WTC11 (cell line): ENCODE results near the gene EFS. TPM values are rescaled to one million over a fixed set of nuclear protein-coding genes. Genes with fewer than 3 reads are reported as not detected.

ENCODE experiments used
- ATAC-seq: fragments of 200-7000 bp; cut with Tn5 transposase; 2 replicates; pipeline ENCODE4 v1.10.0; 2021; ENCODE audit warnings: mild to moderate bottlenecking, moderate library complexity
- CTCF ChIA-PET: fragments of 300-600 bp; sonication (Branson Sonifier 250); formaldehyde crosslinking; loops from one replicate; lab custom pipeline; 2021; ENCODE audit warnings: antibody characterized with exemption; lab: Charles Lee
- POLR2A ChIA-PET: fragments of 350-600 bp; sonication (Branson Sonifier 250); formaldehyde crosslinking; loops from one replicate; lab custom pipeline; 2021; ENCODE audit warnings: antibody characterized with exemption; lab: Charles Lee
- DNase-seq: peaks from one replicate; pipeline ENCODE4 v3.0.0; 2021; ENCODE audit warnings: low spot score
- H3K27ac Mint-ChIP-seq: 2 replicates; pipeline ENCODE4 v1.8.0; 2021; ENCODE audit warnings: mixed read lengths
- H3K27me3 Mint-ChIP-seq: 2 replicates; pipeline ENCODE4 v1.8.0; 2021; ENCODE audit warnings: low read depth, mild to moderate bottlenecking, moderate library complexity, mixed read lengths
- H3K36me3 Mint-ChIP-seq: 2 replicates; pipeline ENCODE4 v1.8.0; 2021; ENCODE audit warnings: mixed read lengths
- H3K4me1 Mint-ChIP-seq: 2 replicates; pipeline ENCODE4 v1.8.0; 2022; ENCODE audit warnings: mixed read lengths
- H3K4me3 Mint-ChIP-seq: 2 replicates; pipeline ENCODE4 v1.8.0; 2021; ENCODE audit warnings: mild to moderate bottlenecking, moderate library complexity, mixed read lengths
- H3K9me3 Mint-ChIP-seq: 2 replicates; pipeline ENCODE4 v1.8.0; 2021; ENCODE audit warnings: mixed read lengths
- ARID4B ChIP-seq: sonication (generic); formaldehyde crosslinking; IDR thresholded peaks from 2 replicates; pipeline ENCODE4 v1.8.0; 2023; ENCODE audit warnings: missing genetic modification reagents, mild to moderate bottlenecking, borderline replicate concordance
- CREB1 ChIP-seq: sonication (generic); formaldehyde crosslinking; IDR thresholded peaks from 2 replicates; pipeline ENCODE4 v1.8.0; 2023; ENCODE audit warnings: mild to moderate bottlenecking, missing genetic modification reagents
- E2F4 ChIP-seq: sonication (generic); formaldehyde crosslinking; IDR thresholded peaks from 2 replicates; pipeline ENCODE4 v1.8.1; 2022; ENCODE audit warnings: low read depth, mild to moderate bottlenecking, moderate library complexity, missing genetic modification reagents, borderline replicate concordance
- E2F5 ChIP-seq: sonication (generic); formaldehyde crosslinking; IDR thresholded peaks from 2 replicates; pipeline ENCODE4 v1.8.1; 2022; ENCODE audit warnings: mild to moderate bottlenecking, moderate library complexity, missing genetic modification reagents
- ETV6 ChIP-seq: sonication (generic); formaldehyde crosslinking; IDR thresholded peaks from 2 replicates; pipeline ENCODE4 v1.8.1; 2022; ENCODE audit warnings: mild to moderate bottlenecking, missing genetic modification reagents
- FOXK1 ChIP-seq: sonication (generic); formaldehyde crosslinking; IDR thresholded peaks from 2 replicates; pipeline ENCODE4 v1.8.0; 2022; ENCODE audit warnings: mild to moderate bottlenecking, moderate library complexity, missing genetic modification reagents
- FOXP1 ChIP-seq: sonication (generic); formaldehyde crosslinking; IDR thresholded peaks from 2 replicates; pipeline ENCODE4 v1.8.0; 2022; ENCODE audit warnings: missing genetic modification reagents, mild to moderate bottlenecking, moderate library complexity, borderline replicate concordance
- FOXP4 ChIP-seq: sonication (generic); formaldehyde crosslinking; IDR thresholded peaks from 2 replicates; pipeline ENCODE4 v1.8.0; 2022; ENCODE audit warnings: mild to moderate bottlenecking, missing genetic modification reagents
- GRHL2 ChIP-seq: fragments of 250-450 bp; sonication (Bioruptor Pico); IDR thresholded peaks from 2 replicates; pipeline ENCODE4 v1.8.0; 2022; ENCODE audit warnings: mild to moderate bottlenecking, moderate library complexity; ENCODE audit not compliant: insufficient replicate concordance, severe bottlenecking
- MXD4 ChIP-seq: fragments of 250-450 bp; sonication (Bioruptor Pico); IDR thresholded peaks from 2 replicates; pipeline ENCODE4 v1.8.0; 2021; ENCODE audit warnings: mild to moderate bottlenecking, moderate library complexity, borderline replicate concordance
- OVOL2 ChIP-seq: fragments of 250-450 bp; sonication (Bioruptor Pico); IDR thresholded peaks from 2 replicates; pipeline ENCODE4 v1.9.0; 2021; ENCODE audit warnings: mild to moderate bottlenecking, borderline replicate concordance
- SMAD3 ChIP-seq: sonication (generic); formaldehyde crosslinking; IDR thresholded peaks from 2 replicates; pipeline ENCODE4 v1.8.0; 2022; ENCODE audit warnings: missing genetic modification reagents, mild to moderate bottlenecking, borderline replicate concordance
- SP1 ChIP-seq: sonication (generic); formaldehyde crosslinking; conservative IDR thresholded peaks from 2 replicates; pipeline ENCODE4 v1.8.1; 2022; ENCODE audit warnings: missing genetic modification reagents
- TP53 ChIP-seq: sonication (generic); formaldehyde crosslinking; IDR thresholded peaks from 2 replicates; pipeline ENCODE4 v1.8.1; 2023; ENCODE audit warnings: mild to moderate bottlenecking, missing genetic modification reagents
- USF1 ChIP-seq: sonication (generic); formaldehyde crosslinking; IDR thresholded peaks from 2 replicates; pipeline ENCODE4 v1.8.0; 2022; ENCODE audit warnings: mild to moderate bottlenecking, missing genetic modification reagents
- ZNF121 ChIP-seq: sonication (generic); formaldehyde crosslinking; IDR thresholded peaks from 2 replicates; pipeline ENCODE4 v1.8.0; 2023; ENCODE audit warnings: missing genetic modification reagents
- ZNF219 ChIP-seq: sonication (generic); formaldehyde crosslinking; IDR thresholded peaks from 2 replicates; pipeline ENCODE4 v1.8.0; 2023; ENCODE audit warnings: missing genetic modification reagents, mild to moderate bottlenecking, borderline replicate concordance
- ZNF232 ChIP-seq: sonication (generic); formaldehyde crosslinking; IDR thresholded peaks from 2 replicates; pipeline ENCODE4 v1.8.0; 2022; ENCODE audit warnings: mild to moderate bottlenecking, missing genetic modification reagents
- ZNF396 ChIP-seq: fragments of 250-450 bp; sonication (Bioruptor Pico); IDR thresholded peaks from 2 replicates; pipeline ENCODE4 v1.8.0; 2021; ENCODE audit warnings: mild to moderate bottlenecking, moderate library complexity, borderline replicate concordance
- ZNF423 ChIP-seq: fragments of 250-450 bp; sonication (Bioruptor Pico); IDR thresholded peaks from 2 replicates; pipeline ENCODE4 v2.1.2; 2022; ENCODE audit warnings: mild to moderate bottlenecking, moderate library complexity
- total RNA-seq: library from RNA; stranded (reverse); gene quantifications from 3 replicates; pipeline ENCODE4 v1.2.3, GENCODE V29; 2021

The EFS gene
- total RNA-seq, 1 experiment from 2014 or later, result 35.3 TPM

- peak; percentile 90 for ATAC-seq
- peak; percentile 84 for DNase-seq
- Mint-ChIP-seq H3K4me3 (peak within 1 kb of the TSS; percentile 63), H3K9me3 (no peaks in the 10 kb centered on the region), H3K4me1 (peaks cover 11% of the 10 kb centered on the region), H3K27ac (peak within 1 kb of the TSS; percentile 67), H3K27me3 (peaks cover 43% of the 10 kb centered on the region), H3K36me3 (peaks cover 16% of the 10 kb centered on the region)
- TF ChIP-seq OVOL2 (CRISPR knock-in tag), result no peak
- TF ChIP-seq FOXK1 (CRISPR knock-in tag), result peak; percentile 57; the same call in 1 of the 2 replicates
- TF ChIP-seq SP1 (CRISPR knock-in tag), result peak; percentile 31; the same call in 1 of the 2 replicates
- no peak for TF ChIP-seq FOXP4 (CRISPR knock-in tag)
- no peak for TF ChIP-seq ZNF219 (CRISPR knock-in tag)
- TF ChIP-seq E2F5, result no peak
- no peak for TF ChIP-seq CREB1 (CRISPR knock-in tag)
- TF ChIP-seq ZNF423, result no peak
- TF ChIP-seq E2F4, result 0 out of 2 replicates have a peak, but pooled peaks have one; percentile 27
- no peak for TF ChIP-seq ZNF396 (CRISPR knock-in tag)
- POLR2A ChIA-PET, result interaction anchor here (0.6 to 3.1 kb wide), 10 partner anchors 8 to 816 kb away, joined by 3 to 17 read pairs (median 4); partner anchors contain the start of gene PABPN1
- CTCF ChIA-PET, result interaction anchor here (0.8 to 5.4 kb wide), 25 partner anchors 7 to 284 kb away, joined by 3 to 73 read pairs (median 4); partner anchors contain the start of genes ACIN1, BCL2L2, C14orf119 and CMTM5
Observed at GRCh38 chr14:23352506-23353432, 12.2 kb downstream of the EFS start, which contains the start of gene SLC22A17. SLC22A17 (minus strand) TSS chr14:23352887.

- ChIA-PET POLR2A (interaction anchor here (0.9 to 3.1 kb wide), 9 partner anchors 9 to 208 kb away, joined by 3 to 17 read pairs (median 3); partner anchors contain the start of gene PABPN1), CTCF (interaction anchor here (0.8 to 5.4 kb wide), 19 partner anchors 8 to 283 kb away, joined by 3 to 73 read pairs (median 5); partner anchors contain the start of genes BCL2L2, CMTM5, EFS and PABPN1)
- H3K27ac Mint-ChIP-seq, result no peak overlapping the region
- H3K9me3 Mint-ChIP-seq, result no peaks in the 10 kb centered on the region
- peaks cover 16% of the 10 kb centered on the region for H3K36me3 Mint-ChIP-seq
- peaks cover 11% of the 10 kb centered on the region for H3K4me1 Mint-ChIP-seq
- H3K4me3 Mint-ChIP-seq, result peak overlapping the region; percentile 63
- peaks cover 43% of the 10 kb centered on the region for H3K27me3 Mint-ChIP-seq
- DNase-seq, result peak; percentile 54
- ATAC-seq, result peak; percentile 49
- TF ChIP-seq MXD4 (no peak), ZNF232 (CRISPR knock-in tag) (0 out of 2 replicates have a peak, but pooled peaks have one; percentile 34), SP1 (CRISPR knock-in tag) (0 out of 2 replicates have a peak, but pooled peaks have one; percentile 23), FOXP1 (CRISPR knock-in tag) (peak; percentile 70; the same call in 1 of the 2 replicates), TP53 (CRISPR knock-in tag) (0 out of 2 replicates have a peak, but pooled peaks have one; percentile 6), SMAD3 (CRISPR knock-in tag) (0 out of 2 replicates have a peak, but pooled peaks have one; percentile 58), E2F5 (0 out of 2 replicates have a peak, but pooled peaks have one; percentile 66), ETV6 (CRISPR knock-in tag) (peak; percentile 25; the same call in 1 of the 2 replicates), USF1 (CRISPR knock-in tag) (0 out of 2 replicates have a peak, but pooled peaks have one; percentile 12), ARID4B (CRISPR knock-in tag) (peak; percentile 59), ZNF121 (CRISPR knock-in tag) (peak; percentile 48; the same call in 1 of the 2 replicates), GRHL2 (no peak)
Observed at GRCh38 chr14:23351681-23352505, 13.1 kb downstream of the EFS start.
